ENCODE results near the gene DCXR.

- TF ChIP-seq CTCF (IDR thresholded peaks at IDR 0.05; ENCODE audit: low read depth, low read length), result no peak
- no peak for TF ChIP-seq EZH2phosphoT487 (IDR thresholded peaks at IDR 0.05; ENCODE audit: low read depth)
Observed at GRCh38 chr17:82022981-82023446, 14.5 kb downstream of the DCXR start, which contains the start of gene LRRC45.

Measured in OCI-LY3 (cell line).